AG09319 (cell line): ENCODE data around the gene SLMAP.
"Not testable (repeated sequence)": the region's sequence is repeated elsewhere in the genome, so short reads cannot be mapped to it uniquely, and the experiment has no call there.

Experiments used
- DNase-seq: peaks from one replicate; pipeline ENCODE4 v3.0.0-alpha.2; 2010; ENCODE audit warnings: low read depth; ENCODE audit errors: extremely low read depth
- CTCF ChIP-seq: IDR thresholded peaks from 2 replicates; pipeline ENCODE4 v1.5.1; 2011; ENCODE audit warnings: low read depth, mild to moderate bottlenecking, inconsistent platforms, low read length, moderate library complexity

The SLMAP gene

GRCh38 chr3:57855943-57856342 is 99.8 kb downstream of the SLMAP start:
- DNase-seq = no peak
- no peak for TF ChIP-seq CTCF

GRCh38 chr3:57856675-57857074 is 100.6 kb downstream of the SLMAP start:
- no peak for TF ChIP-seq CTCF
- no peak for DNase-seq

GRCh38 chr3:57862894-57863293 is 106.8 kb downstream of the SLMAP start:
- no peak for TF ChIP-seq CTCF
- DNase-seq = no peak

GRCh38 chr3:57863380-57863779 is 107.3 kb downstream of the SLMAP start:
- DNase-seq = no peak
- TF ChIP-seq CTCF = no peak

- peak; percentile 62 for TF ChIP-seq CTCF
- DNase-seq = no peak
Measured at GRCh38 chr3:57864853-57865252, 108.7 kb downstream of the SLMAP start.

GRCh38 chr3:57869110-57869509 is 113.0 kb downstream of the SLMAP start:
- DNase-seq = not testable (repeated sequence)

- TF ChIP-seq CTCF = no peak
- DNase-seq = no peak
Measured at GRCh38 chr3:57872606-57873005, 116.5 kb downstream of the SLMAP start.

- DNase-seq = no peak
- no peak for TF ChIP-seq CTCF
Measured at GRCh38 chr3:57876632-57877031, 120.5 kb downstream of the SLMAP start.
